ENCODE results near the gene STK39. TPM values are rescaled to one million over a fixed set of nuclear protein-coding genes. Genes with fewer than 3 reads are reported as not detected.

STK39 gene
- total and polyA plus RNA-seq, 9 of the 15 experiments (the other 6 are each of a cell fraction or from before 2014, with no cell fraction given) = 0.19 to 0.76 (median 0.51) TPM

DNA sequence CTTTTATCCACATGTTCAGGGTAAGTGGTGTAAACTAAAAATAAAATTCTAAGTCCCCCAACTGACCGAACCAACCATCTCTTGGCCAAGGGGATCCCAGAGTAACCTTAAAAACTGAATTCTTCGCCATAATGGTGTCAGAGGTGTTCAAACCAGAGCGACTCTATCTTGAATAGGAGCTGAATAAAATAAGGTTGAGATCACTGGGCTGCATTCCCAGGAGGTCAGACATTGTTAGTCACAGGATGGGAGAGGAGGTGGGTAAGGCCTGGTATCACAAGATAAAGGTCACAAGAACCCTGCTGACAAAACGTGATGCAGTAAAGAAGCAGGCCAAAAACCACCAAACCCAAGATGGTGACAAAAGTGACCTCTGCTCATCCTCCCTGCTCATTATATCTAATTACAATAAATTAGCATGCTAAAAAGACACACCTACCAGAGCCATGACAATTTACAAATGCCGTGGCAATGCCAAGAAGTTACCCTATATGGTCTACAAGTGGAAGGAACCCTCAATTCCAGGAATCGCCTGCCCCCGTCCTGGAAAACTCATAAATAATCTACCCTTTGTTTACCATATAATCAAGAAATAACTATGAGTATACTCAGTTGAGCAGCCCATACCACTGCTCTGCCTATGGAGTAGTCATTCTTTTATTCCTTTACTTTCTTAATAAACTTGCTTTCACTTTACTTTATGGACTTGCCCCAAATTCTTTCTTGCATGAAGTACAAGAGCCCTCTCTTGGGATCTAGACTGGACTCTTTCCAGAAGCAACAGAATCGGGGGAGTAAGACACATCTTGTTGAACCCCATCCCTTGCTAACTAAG is 302.4 kb downstream of the STK39 start (continued):
- TF ChIP-seq, protein P1, sequence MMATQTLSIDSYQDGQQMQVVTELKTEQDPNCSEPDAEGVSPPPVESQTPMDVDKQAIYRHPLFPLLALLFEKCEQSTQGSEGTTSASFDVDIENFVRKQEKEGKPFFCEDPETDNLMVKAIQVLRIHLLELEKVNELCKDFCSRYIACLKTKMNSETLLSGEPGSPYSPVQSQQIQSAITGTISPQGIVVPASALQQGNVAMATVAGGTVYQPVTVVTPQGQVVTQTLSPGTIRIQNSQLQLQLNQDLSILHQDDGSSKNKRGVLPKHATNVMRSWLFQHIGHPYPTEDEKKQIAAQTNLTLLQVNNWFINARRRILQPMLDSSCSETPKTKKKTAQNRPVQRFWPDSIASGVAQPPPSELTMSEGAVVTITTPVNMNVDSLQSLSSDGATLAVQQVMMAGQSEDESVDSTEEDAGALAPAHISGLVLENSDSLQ (IDR thresholded peaks at IDR 0.05) = peak; percentile 24; the same call in 1 of the 2 replicates
- TF ChIP-seq PHF20 (IDR thresholded peaks at IDR 0.05; ENCODE audit: partially characterized antibody) (no peak), SRSF3 (IDR thresholded peaks at IDR 0.05; ENCODE audit: insufficient read depth, low read length) (no peak), DACH1 (IDR thresholded peaks at IDR 0.05; ENCODE audit: partially characterized antibody) (no peak), DIDO1 (tag; IDR thresholded peaks at IDR 0.05; ENCODE audit: low read depth) (no peak), NFIX (CRISPR knock-in tag; IDR thresholded peaks at IDR 0.05; ENCODE audit: low read depth) (no peak), KDM2B (CRISPR knock-in tag; IDR thresholded peaks at IDR 0.05) (no peak)
- TF ChIP-seq, protein P2, sequence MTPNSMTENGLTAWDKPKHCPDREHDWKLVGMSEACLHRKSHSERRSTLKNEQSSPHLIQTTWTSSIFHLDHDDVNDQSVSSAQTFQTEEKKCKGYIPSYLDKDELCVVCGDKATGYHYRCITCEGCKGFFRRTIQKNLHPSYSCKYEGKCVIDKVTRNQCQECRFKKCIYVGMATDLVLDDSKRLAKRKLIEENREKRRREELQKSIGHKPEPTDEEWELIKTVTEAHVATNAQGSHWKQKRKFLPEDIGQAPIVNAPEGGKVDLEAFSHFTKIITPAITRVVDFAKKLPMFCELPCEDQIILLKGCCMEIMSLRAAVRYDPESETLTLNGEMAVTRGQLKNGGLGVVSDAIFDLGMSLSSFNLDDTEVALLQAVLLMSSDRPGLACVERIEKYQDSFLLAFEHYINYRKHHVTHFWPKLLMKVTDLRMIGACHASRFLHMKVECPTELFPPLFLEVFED (CRISPR knock-in tag; conservative IDR thresholded peaks at IDR 0.05) = peak; percentile 88; the same call in 1 of the 2 replicates
- TF ChIP-seq, protein P3, sequence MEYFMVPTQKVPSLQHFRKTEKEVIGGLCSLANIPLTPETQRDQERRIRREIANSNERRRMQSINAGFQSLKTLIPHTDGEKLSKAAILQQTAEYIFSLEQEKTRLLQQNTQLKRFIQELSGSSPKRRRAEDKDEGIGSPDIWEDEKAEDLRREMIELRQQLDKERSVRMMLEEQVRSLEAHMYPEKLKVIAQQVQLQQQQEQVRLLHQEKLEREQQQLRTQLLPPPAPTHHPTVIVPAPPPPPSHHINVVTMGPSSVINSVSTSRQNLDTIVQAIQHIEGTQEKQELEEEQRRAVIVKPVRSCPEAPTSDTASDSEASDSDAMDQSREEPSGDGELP (CRISPR knock-in tag; IDR thresholded peaks at IDR 0.05; ENCODE audit: borderline replicate concordance) = no peak
- TF ChIP-seq, protein P4, sequence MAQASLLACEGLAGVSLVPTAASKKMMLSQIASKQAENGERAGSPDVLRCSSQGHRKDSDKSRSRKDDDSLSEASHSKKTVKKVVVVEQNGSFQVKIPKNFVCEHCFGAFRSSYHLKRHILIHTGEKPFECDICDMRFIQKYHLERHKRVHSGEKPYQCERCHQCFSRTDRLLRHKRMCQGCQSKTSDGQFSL (CRISPR knock-in tag; IDR thresholded peaks at IDR 0.05) = no peak
- TF ChIP-seq, protein P4 (tag; IDR thresholded peaks at IDR 0.05) = peak in 1 of 2 experiments; percentile 83; a peak in 2 of 4 replicates
- TF ChIP-seq, protein P5, sequence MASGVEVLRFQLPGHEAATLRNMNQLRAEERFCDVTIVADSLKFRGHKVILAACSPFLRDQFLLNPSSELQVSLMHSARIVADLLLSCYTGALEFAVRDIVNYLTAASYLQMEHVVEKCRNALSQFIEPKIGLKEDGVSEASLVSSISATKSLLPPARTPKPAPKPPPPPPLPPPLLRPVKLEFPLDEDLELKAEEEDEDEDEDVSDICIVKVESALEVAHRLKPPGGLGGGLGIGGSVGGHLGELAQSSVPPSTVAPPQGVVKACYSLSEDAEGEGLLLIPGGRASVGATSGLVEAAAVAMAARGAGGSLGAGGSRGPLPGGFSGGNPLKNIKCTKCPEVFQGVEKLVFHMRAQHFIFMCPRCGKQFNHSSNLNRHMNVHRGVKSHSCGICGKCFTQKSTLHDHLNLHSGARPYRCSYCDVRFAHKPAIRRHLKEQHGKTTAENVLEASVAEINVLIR (CRISPR knock-in tag; IDR thresholded peaks at IDR 0.05) = peak; percentile 74
- TF ChIP-seq, protein P6, sequence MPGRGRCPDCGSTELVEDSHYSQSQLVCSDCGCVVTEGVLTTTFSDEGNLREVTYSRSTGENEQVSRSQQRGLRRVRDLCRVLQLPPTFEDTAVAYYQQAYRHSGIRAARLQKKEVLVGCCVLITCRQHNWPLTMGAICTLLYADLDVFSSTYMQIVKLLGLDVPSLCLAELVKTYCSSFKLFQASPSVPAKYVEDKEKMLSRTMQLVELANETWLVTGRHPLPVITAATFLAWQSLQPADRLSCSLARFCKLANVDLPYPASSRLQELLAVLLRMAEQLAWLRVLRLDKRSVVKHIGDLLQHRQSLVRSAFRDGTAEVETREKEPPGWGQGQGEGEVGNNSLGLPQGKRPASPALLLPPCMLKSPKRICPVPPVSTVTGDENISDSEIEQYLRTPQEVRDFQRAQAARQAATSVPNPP (IDR thresholded peaks at IDR 0.05; ENCODE audit: borderline replicate concordance, insufficient read depth, insufficient read length) = no peak

All from K562 (cell line).